K562 (cell line): Measurements from ENCODE around the gene COQ9. TPM values are rescaled to one million over a fixed set of nuclear protein-coding genes. Genes with fewer than 3 reads are reported as not detected.

Source experiments
- ATAC-seq: fragments of 200-7000 bp; cut with Tn5 transposase; 3 replicates; pipeline ENCODE4 v1.9.1; 2020; ENCODE audit warnings: moderate library complexity
- BruUV-seq: library from RNA; stranded (reverse); fragments of 400-500 nt; replicated peaks from 2 replicates; lab custom pipeline; 2021; lab: Mats Ljungman, UMichigan
- CTCF ChIA-PET: fragments of 300-600 bp; formaldehyde crosslinking; extraction: SDS; loops from one replicate; lab custom pipeline; 2021; ENCODE audit warnings: low intra/inter-chr PET ratio; lab: Yijun Ruan, JAX
- POLR2A ChIA-PET: fragments of 300-600, 350-650 bp; sonication (Branson Sonifier 250); formaldehyde crosslinking; extraction: SDS; loops from one replicate; lab custom pipeline; 2021; ENCODE audit warnings: antibody characterized with exemption, inconsistent platforms; lab: Yijun Ruan, JAX
- DNase-seq, 4 experiments: peaks; one replicate each; pipeline versions ENCODE4 v3.0.0 to v3.0.0-alpha.2; 2011 to 2018; ENCODE audit warnings: low spot score in 3 of 4, mixed read lengths in 3 of 4; ENCODE audit errors: extremely low read depth in 1 of 4
- FAIRE-seq: peaks from 2 replicates; lab custom pipeline; 2011; peaks lifted over from hg19 to GRCh38; lab: Jason Lieb, UNC
- H2AFZ ChIP-seq: 2 replicates; pipeline ENCODE4 v1.6.0; 2011; ENCODE audit warnings: low read depth, low read length, control low read depth, inconsistent platforms
- H3K27ac ChIP-seq: fragments of 200-600 bp; 3 replicates; pipeline ENCODE4 v1.8.0; 2011; ENCODE audit warnings: low read depth, mild to moderate bottlenecking, control low read depth, inconsistent platforms, low read length, moderate library complexity, mixed read lengths; ENCODE audit errors: extremely low read depth
- H3K27me3 ChIP-seq, 2 experiments: fragments of 300-600 bp in 1 of 2; 2 replicates in 1 of 2; 3 replicates in 1 of 2; pipeline versions ENCODE4 v1.6.0 to v1.8.0; 2011; ENCODE audit warnings: inconsistent platforms in 2 of 2, low read length in 2 of 2, mild to moderate bottlenecking in 1 of 2, mixed read lengths in 1 of 2, moderate library complexity in 1 of 2; ENCODE audit not compliant: control insufficient read depth in 2 of 2, insufficient read depth in 2 of 2
- H3K36me3 ChIP-seq: fragments of 300-600 bp; 3 replicates; pipeline ENCODE4 v1.8.0; 2011; ENCODE audit warnings: mild to moderate bottlenecking, low read length, inconsistent platforms; ENCODE audit not compliant: control insufficient read depth, insufficient read depth
- H3K4me1 ChIP-seq, 2 experiments: fragments of 200-600 bp in 1 of 2; replicated peaks in 1 of 2; 2 replicates in 1 of 2; 3 replicates in 1 of 2; pipeline versions ENCODE4 v1.5.1 to v1.8.0; 2011; ENCODE audit warnings: inconsistent platforms in 2 of 2, low read length in 2 of 2, mild to moderate bottlenecking in 1 of 2, mixed read lengths in 1 of 2, moderate library complexity in 1 of 2; ENCODE audit not compliant: control insufficient read depth in 2 of 2, insufficient read depth in 2 of 2
- H3K4me2 ChIP-seq: 2 replicates; pipeline ENCODE4 v1.6.1; 2011; ENCODE audit warnings: low read length, control low read depth, inconsistent platforms, mixed read lengths; ENCODE audit not compliant: insufficient read depth
- H3K4me3 ChIP-seq: fragments of 200-600 bp; sonication (generic), shearing (Covaris generic); 2 replicates; pipeline ENCODE4 v1.5.1; 2016; ENCODE audit warnings: control low read depth, inconsistent platforms
- H3K79me2 ChIP-seq: fragments of 200-600 bp; 3 replicates; pipeline ENCODE4 v1.8.0; 2011; ENCODE audit warnings: low read length, inconsistent platforms; ENCODE audit not compliant: control insufficient read depth, insufficient read depth
- H3K9ac ChIP-seq, 2 experiments: 2 replicates each; pipeline versions ENCODE4 v1.6.0 to v1.6.1; 2011; ENCODE audit warnings: low read depth in 2 of 2, low read length in 2 of 2, control low read depth in 1 of 2, inconsistent platforms in 1 of 2, mild to moderate bottlenecking in 1 of 2, mixed read lengths in 1 of 2; ENCODE audit not compliant: insufficient read depth in 1 of 2
- H3K9me1 ChIP-seq: one replicate; pipeline ENCODE4 v1.6.0; 2011; ENCODE audit warnings: inconsistent platforms, mild to moderate bottlenecking, low read length, moderate library complexity; ENCODE audit not compliant: control insufficient read depth, insufficient read depth
- H3K9me3 ChIP-seq: replicated peaks from 2 replicates; pipeline ENCODE4 v1.5.1; 2011; ENCODE audit warnings: low read depth, low read length, inconsistent platforms; ENCODE audit not compliant: control insufficient read depth, insufficient read depth
- H4K20me1 ChIP-seq: replicated peaks from 2 replicates; pipeline ENCODE4 v1.6.1; 2011; ENCODE audit warnings: low read length, inconsistent platforms, mixed read lengths; ENCODE audit not compliant: control insufficient read depth, insufficient read depth
- BRCA1 ChIP-seq, 2 experiments: fragments of 450-650 bp in 1 of 2; sonication (generic) in 1 of 2; formaldehyde crosslinking in 1 of 2; IDR thresholded peaks; 2 replicates each; pipeline versions ENCODE4 v1.5.0 to v1.6.1; 2017 to 2020; ENCODE audit warnings: mild to moderate bottlenecking in 1 of 2, missing genetic modification reagents in 1 of 2
- BRD9 ChIP-seq: fragments of 450-650 bp; IDR thresholded peaks from 2 replicates; pipeline ENCODE4 v1.6.1; 2018; ENCODE audit warnings: low read depth; ENCODE audit not compliant: partially characterized antibody
- E2F6 ChIP-seq, 2 experiments: IDR thresholded peaks; 2 replicates each; pipeline ENCODE4 v1.6.1; 2011; ENCODE audit warnings: borderline replicate concordance in 1 of 2, control low read depth in 1 of 2, low read depth in 1 of 2, low read length in 1 of 2, mild to moderate bottlenecking in 1 of 2, mixed read lengths in 1 of 2, moderate library complexity in 1 of 2; ENCODE audit not compliant: insufficient read depth in 1 of 2, insufficient read length in 1 of 2, poor library complexity in 1 of 2, severe bottlenecking in 1 of 2; ENCODE audit errors: extremely low read depth in 1 of 2
- FOXK1 ChIP-seq: sonication (generic); formaldehyde crosslinking; IDR thresholded peaks from 2 replicates; pipeline ENCODE4 v1.8.0; 2022; ENCODE audit warnings: missing genetic modification reagents, mild to moderate bottlenecking, borderline replicate concordance
- IRF9 ChIP-seq: fragments of 450-650 bp; IDR thresholded peaks from 2 replicates; pipeline ENCODE4 v1.6.1; 2016; ENCODE audit warnings: missing biosample characterization, missing genetic modification characterization
- NFIC ChIP-seq: fragments of 450-650 bp; IDR thresholded peaks from 2 replicates; pipeline ENCODE4 v1.6.1; 2017; ENCODE audit warnings: mild to moderate bottlenecking, inconsistent platforms
- NKRF ChIP-seq: fragments of 450-650 bp; IDR thresholded peaks from 2 replicates; pipeline ENCODE4 v1.6.1; 2016; ENCODE audit warnings: borderline replicate concordance
- RNF2 ChIP-seq: sonication (generic); IDR thresholded peaks from 2 replicates; pipeline ENCODE4 v1.6.1; 2016
- RNF219 ChIP-seq: fragments of 250-450 bp; sonication (Bioruptor Pico); IDR thresholded peaks from 2 replicates; pipeline ENCODE4 v1.5.0; 2022; ENCODE audit warnings: mild to moderate bottlenecking
- SMARCB1 ChIP-seq: IDR thresholded peaks from 2 replicates; pipeline ENCODE4 v1.6.1; 2011; ENCODE audit warnings: improper control_type of control experiment, low read depth; ENCODE audit not compliant: insufficient read length
- THRA ChIP-seq: fragments of 450-650 bp; IDR thresholded peaks from 2 replicates; pipeline ENCODE4 v1.6.1; 2017; ENCODE audit warnings: mild to moderate bottlenecking, moderate library complexity
- ZFP36 ChIP-seq: fragments of 150-350 bp; IDR thresholded peaks from 2 replicates; pipeline ENCODE4 v1.6.1; 2018; ENCODE audit warnings: low read length, low read depth; ENCODE audit not compliant: partially characterized antibody
- WGBS: fragments of 100-300 bp; shearing (Covaris generic); methylation state at CpG from one replicate; pipeline ENCODE4 v1.1.6; 2016; ENCODE audit warnings: low coverage, mixed read lengths; ENCODE audit not compliant: insufficient coverage; ENCODE audit errors: missing lambda C conversion rate; 5-methylcytosine and 5-hydroxymethylcytosine counted together
- in situ Hi-C: fragments of 300-500 bp; cut with MboI; formaldehyde crosslinking; loops from 4 replicates; pipeline ENCODE4 v1.15.0; 2018; ENCODE audit warnings: inconsistent platforms, mixed read lengths
- intact Hi-C: fragments of 100-400 bp; cut with micrococcal nuclease; formaldehyde crosslinking; loops from 2 replicates; pipeline ENCODE4 v1.14.2; 2022
- polyA plus RNA-seq, 8 experiments: library from polyadenylated mRNA; depleted of rRNA in 4 of 8; stranded (reverse) in 5 of 8; unstranded in 3 of 8; fragments of >200 nt; fragmentation: Nextera tagmentation in 2 of 8; fragmentation: Illumina TruSeq in 1 of 8; extraction: Ambion mirVana in 2 of 8; extraction: Trizol in 1 of 8; gene quantifications; 2 replicates each; pipeline versions ENCODE4 v1.2.1 to v1.2.3, GENCODE V29; 2011 to 2014; ENCODE audit warnings: inconsistent platforms in 1 of 8, missing spikeins in 1 of 8
- total RNA-seq, 7 experiments: library from RNA; depleted of rRNA in 6 of 7; stranded (reverse); fragments of >200 nt in 6 of 7; fragmentation: Illumina TruSeq in 2 of 7; extraction: Trizol in 2 of 7; gene quantifications; 2 replicates each; pipeline versions ENCODE4 v1.2.1 to v1.2.3, GENCODE V29; 2011 to 2021; ENCODE audit warnings: low replicate concordance in 1 of 7

COQ9 gene
- total and polyA plus RNA-seq, 9 of the 15 experiments (the other 6 are each of a cell fraction or from before 2014, with no cell fraction given), result 35.0 to 139 (median 71.4) TPM

GRCh38 chr16:57444711-57445110 is 2.6 kb upstream of the COQ9 start:
- H3K27ac ChIP-seq, result no peak overlapping the region
- ATAC-seq, result no peak
- no peak for FAIRE-seq
- H3K4me3 ChIP-seq, result no peak overlapping the region
- H3K79me2 ChIP-seq, result peaks cover 73% of the 10 kb centered on the region
- H3K4me2 ChIP-seq, result no peak overlapping the region
- peaks cover 32% of the 10 kb centered on the region; the same call in 2 of the 3 replicates for H3K36me3 ChIP-seq
- DNase-seq, result no peak
- no peak overlapping the region for H2AFZ ChIP-seq
- intact Hi-C loops (no loop called here), in situ Hi-C loops (no loop called here)
- CTCF ChIA-PET, result no interaction called here
- peaks cover 11 to 15% of the 10 kb centered on the region in 2 experiments; a peak in 3 of 5 replicates for H3K4me1 ChIP-seq
- H4K20me1 ChIP-seq, result no peaks in the 10 kb centered on the region
- no peak overlapping the region for H3K9ac ChIP-seq
- peaks cover 6% of the 10 kb centered on the region for H3K9me3 ChIP-seq
- POLR2A ChIA-PET, result no interaction called here
- no peaks in the 10 kb centered on the region for H3K27me3 ChIP-seq
- no TSS peak for BruUV-seq
- H3K9me1 ChIP-seq, result no peaks in the 10 kb centered on the region
- 74% methylated on average over 3 of the region's 3 CpGs for WGBS
- TF ChIP-seq NKRF (no peak), THRA (no peak), E2F6 (IDR thresholded peaks at IDR 0.05; ENCODE audit: borderline replicate concordance in 1 of 2, extremely low read depth in 1 of 2, insufficient read depth in 1 of 2, insufficient read length in 1 of 2, low read depth in 1 of 2, low read length in 1 of 2, poor library complexity in 1 of 2, severe bottlenecking in 1 of 2) (no peak), SMARCB1 (no peak), BRCA1 (IDR thresholded peaks at IDR 0.05) (no peak), BRCA1 (CRISPR knock-in tag; IDR thresholded peaks at IDR 0.05) (no peak), RNF219 (no peak), ZFP36 (no peak), BRD9 (no peak), RNF2 (no peak), NFIC (no peak), FOXK1 (CRISPR knock-in tag) (no peak), IRF9 (tag) (no peak)
